Measurements from ENCODE around the gene MIR17HG.
A peak's percentile ranks its signal among the peaks of the same experiment; 100 is the strongest.

GRCh38 chr13:91313103-91313502 is 34.4 kb upstream of the MIR17HG start:
- TF ChIP-seq, protein P1, sequence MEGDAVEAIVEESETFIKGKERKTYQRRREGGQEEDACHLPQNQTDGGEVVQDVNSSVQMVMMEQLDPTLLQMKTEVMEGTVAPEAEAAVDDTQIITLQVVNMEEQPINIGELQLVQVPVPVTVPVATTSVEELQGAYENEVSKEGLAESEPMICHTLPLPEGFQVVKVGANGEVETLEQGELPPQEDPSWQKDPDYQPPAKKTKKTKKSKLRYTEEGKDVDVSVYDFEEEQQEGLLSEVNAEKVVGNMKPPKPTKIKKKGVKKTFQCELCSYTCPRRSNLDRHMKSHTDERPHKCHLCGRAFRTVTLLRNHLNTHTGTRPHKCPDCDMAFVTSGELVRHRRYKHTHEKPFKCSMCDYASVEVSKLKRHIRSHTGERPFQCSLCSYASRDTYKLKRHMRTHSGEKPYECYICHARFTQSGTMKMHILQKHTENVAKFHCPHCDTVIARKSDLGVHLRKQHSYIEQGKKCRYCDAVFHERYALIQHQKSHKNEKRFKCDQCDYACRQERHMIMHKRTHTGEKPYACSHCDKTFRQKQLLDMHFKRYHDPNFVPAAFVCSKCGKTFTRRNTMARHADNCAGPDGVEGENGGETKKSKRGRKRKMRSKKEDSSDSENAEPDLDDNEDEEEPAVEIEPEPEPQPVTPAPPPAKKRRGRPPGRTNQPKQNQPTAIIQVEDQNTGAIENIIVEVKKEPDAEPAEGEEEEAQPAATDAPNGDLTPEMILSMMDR (IDR thresholded peaks at IDR 0.05; ENCODE audit: low read length) = peak; percentile 53
- TF ChIP-seq EZH2phosphoT487 (IDR thresholded peaks at IDR 0.05; ENCODE audit: low read length) = no peak
